Muscle layer of duodenum (tissue), 2 donors: Measurements from ENCODE around the gene TMX1.

Source experiments
- H3K27ac ChIP-seq: one replicate; pipeline ENCODE4 v1.7.0; 2013; ENCODE audit warnings: mild to moderate bottlenecking, low read length
- H3K27me3 ChIP-seq: one replicate; pipeline ENCODE4 v1.7.0; 2013; ENCODE audit warnings: low read depth, mild to moderate bottlenecking, control low read depth, low read length
- H3K36me3 ChIP-seq, 2 donors: one replicate each; pipeline ENCODE4 v1.7.0; 2013; ENCODE audit warnings: low read length in 2 of 2, control low read depth in 1 of 2, mild to moderate bottlenecking in 1 of 2; ENCODE audit not compliant: insufficient read depth in 2 of 2, control insufficient read depth in 1 of 2
- H3K4me1 ChIP-seq, 2 donors: one replicate each; pipeline ENCODE4 v1.7.0; 2013; ENCODE audit warnings: low read length in 2 of 2, mild to moderate bottlenecking in 2 of 2, control low read depth in 1 of 2, moderate library complexity in 1 of 2; ENCODE audit not compliant: insufficient read depth in 2 of 2, control insufficient read depth in 1 of 2
- H3K4me3 ChIP-seq, 2 donors: one replicate each; pipeline ENCODE4 v1.7.0; 2013; ENCODE audit warnings: low read length in 2 of 2, low read depth in 1 of 2, mild to moderate bottlenecking in 1 of 2
- H3K9me3 ChIP-seq, 2 donors: one replicate each; pipeline ENCODE4 v1.7.0; 2013; ENCODE audit warnings: low read length in 2 of 2, control low read depth in 1 of 2, mild to moderate bottlenecking in 1 of 2; ENCODE audit not compliant: control insufficient read depth in 1 of 2
- donor health status: healthy.

Gene TMX1

GRCh38 chr14:51246032-51246431 is 6.0 kb downstream of the TMX1 start:
- H3K27me3 ChIP-seq: no peaks in the 10 kb centered on the region
- peaks cover 26 to 31% of the 10 kb centered on the region in 2 donors for H3K36me3 ChIP-seq
- H3K27ac ChIP-seq: no peak overlapping the region
- peaks cover 0 to 17% of the 10 kb centered on the region in 2 donors for H3K4me1 ChIP-seq
- H3K4me3 ChIP-seq: no peak overlapping the region
- H3K9me3 ChIP-seq: no peaks in the 10 kb centered on the region

GRCh38 chr14:51248016-51248987 is 8.3 kb downstream of the TMX1 start:
- H3K9me3 ChIP-seq: no peaks in the 10 kb centered on the region
- peaks cover 40 to 44% of the 10 kb centered on the region in 2 donors for H3K36me3 ChIP-seq
- no peak overlapping the region for H3K27ac ChIP-seq
- no peaks in the 10 kb centered on the region for H3K4me1 ChIP-seq
- H3K4me3 ChIP-seq: no peak overlapping the region
- no peaks in the 10 kb centered on the region for H3K27me3 ChIP-seq

DNA sequence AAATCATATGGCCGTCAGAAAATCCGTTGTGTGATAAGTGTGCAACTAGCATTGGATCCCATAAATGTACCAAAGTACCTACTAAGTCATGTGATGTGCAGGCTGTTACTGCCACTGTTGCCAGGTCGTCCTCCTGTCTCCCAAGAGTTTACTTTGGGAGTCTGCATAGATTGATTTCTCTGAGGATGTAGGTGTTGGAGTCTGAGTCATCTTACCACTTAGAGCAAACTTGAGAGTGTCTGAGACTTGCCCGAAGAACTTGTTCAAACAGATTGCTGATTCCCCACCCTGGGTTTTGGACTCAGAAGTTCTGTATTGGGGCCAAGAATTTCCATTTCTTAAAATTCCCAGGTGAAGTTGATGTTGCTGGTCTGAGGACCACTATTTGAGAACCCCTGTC is 11.4 kb downstream of the TMX1 start:
- Histone ChIP-seq H3K4me1 (no peaks in the 10 kb centered on the region), H3K36me3 (peaks cover 40 to 42% of the 10 kb centered on the region in 2 donors), H3K27me3 (no peaks in the 10 kb centered on the region), H3K4me3 (no peak overlapping the region), H3K27ac (no peak overlapping the region), H3K9me3 (no peaks in the 10 kb centered on the region)

- H3K4me3 ChIP-seq: no peak overlapping the region
- H3K4me1 ChIP-seq: no peaks in the 10 kb centered on the region
- H3K27me3 ChIP-seq: no peaks in the 10 kb centered on the region
- H3K36me3 ChIP-seq: peaks cover 29 to 37% of the 10 kb centered on the region in 2 donors
- no peak overlapping the region for H3K27ac ChIP-seq
- H3K9me3 ChIP-seq: no peaks in the 10 kb centered on the region
These were observed 13.8 kb downstream of the TMX1 start for GRCh38 chr14:51253880-51254279.

- Histone ChIP-seq H3K9me3 (no peaks in the 10 kb centered on the region), H3K27ac (no peak overlapping the region), H3K4me1 (no peaks in the 10 kb centered on the region), H3K4me3 (no peak overlapping the region), H3K27me3 (no peaks in the 10 kb centered on the region), H3K36me3 (peaks cover 6 to 14% of the 10 kb centered on the region in 2 donors)
These were observed 18.2 kb downstream of the TMX1 start for GRCh38 chr14:51258280-51258679.

DNA sequence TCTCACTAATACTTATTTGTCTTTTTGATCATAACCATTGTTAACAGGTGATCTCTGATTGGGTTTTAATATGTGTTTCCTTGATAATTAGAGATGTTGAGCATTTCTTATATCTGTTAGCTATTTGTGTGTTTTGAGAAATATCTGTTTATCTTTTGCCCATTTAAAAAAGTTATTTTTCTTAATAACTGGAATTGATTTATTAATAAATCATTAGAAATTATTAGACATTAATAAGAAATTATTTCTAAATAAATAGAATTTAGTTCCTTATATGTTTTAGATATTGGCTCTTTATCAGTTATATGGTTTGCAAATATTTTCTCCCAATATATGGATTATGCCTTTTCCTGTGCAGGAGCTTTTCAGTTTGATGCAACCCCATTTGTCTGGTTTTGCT is 18.7 kb downstream of the TMX1 start:
- peaks cover under 1 to 11% of the 10 kb centered on the region in 2 donors for H3K36me3 ChIP-seq
- no peaks in the 10 kb centered on the region for H3K27me3 ChIP-seq
- H3K4me1 ChIP-seq: no peaks in the 10 kb centered on the region
- no peak overlapping the region for H3K27ac ChIP-seq
- no peak overlapping the region for H3K4me3 ChIP-seq
- no peaks in the 10 kb centered on the region for H3K9me3 ChIP-seq

DNA sequence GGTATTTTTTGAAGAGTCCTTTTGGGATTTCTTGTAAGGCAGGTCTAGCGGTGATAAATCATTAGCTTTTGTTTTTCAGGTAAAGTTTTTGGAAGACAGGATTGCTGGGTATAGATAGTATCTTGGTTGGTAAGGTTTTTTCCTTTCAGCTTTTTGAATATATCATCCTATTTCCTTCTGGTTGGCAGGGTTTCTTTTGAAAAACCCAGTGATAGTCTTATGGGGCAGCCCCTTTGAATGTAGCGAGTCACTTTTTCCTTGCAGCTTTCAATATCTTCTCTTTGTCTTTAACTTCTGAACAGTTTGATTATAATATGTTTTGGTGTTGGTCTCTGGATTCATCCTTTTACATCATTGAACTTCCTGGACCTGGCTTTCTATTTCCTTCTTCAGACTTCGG is 20.2 kb downstream of the TMX1 start:
- Histone ChIP-seq H3K9me3 (no peaks in the 10 kb centered on the region), H3K27ac (no peak overlapping the region), H3K4me1 (peaks cover 0 to 4% of the 10 kb centered on the region in 2 donors), H3K36me3 (peaks cover 0 to 11% of the 10 kb centered on the region in 2 donors), H3K4me3 (no peak overlapping the region), H3K27me3 (no peaks in the 10 kb centered on the region)

DNA sequence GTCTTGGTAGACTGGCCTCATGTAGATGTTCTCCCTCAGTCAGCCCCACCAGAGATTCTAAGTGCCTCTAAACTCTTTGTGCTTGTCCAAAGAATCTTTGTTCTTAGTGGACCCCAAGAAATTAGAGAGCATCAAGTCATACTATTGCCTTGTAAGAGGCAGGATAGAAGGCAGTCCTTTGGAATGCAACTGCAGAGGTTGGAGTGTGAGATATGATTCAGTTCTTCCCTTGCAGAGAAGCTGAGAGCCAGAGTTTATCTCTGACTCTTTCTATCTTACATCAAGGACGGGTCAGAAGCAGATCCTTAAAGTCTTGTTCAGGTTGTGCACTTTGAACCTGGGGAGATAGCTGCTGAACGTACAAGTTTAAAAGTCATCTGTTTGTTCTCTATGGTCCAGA is 21.1 kb downstream of the TMX1 start:
- no peaks in the 10 kb centered on the region for H3K27me3 ChIP-seq
- H3K9me3 ChIP-seq: no peaks in the 10 kb centered on the region
- peaks cover 0 to 10% of the 10 kb centered on the region in 2 donors for H3K36me3 ChIP-seq
- H3K27ac ChIP-seq: no peak overlapping the region
- H3K4me1 ChIP-seq: peaks cover 0 to 11% of the 10 kb centered on the region in 2 donors
- no peak overlapping the region for H3K4me3 ChIP-seq

- H3K9me3 ChIP-seq: no peaks in the 10 kb centered on the region
- no peak overlapping the region for H3K4me3 ChIP-seq
- H3K27ac ChIP-seq: no peak overlapping the region
- peaks cover 0 to 14% of the 10 kb centered on the region in 2 donors for H3K4me1 ChIP-seq
- H3K27me3 ChIP-seq: no peaks in the 10 kb centered on the region
- peaks cover 0 to 7% of the 10 kb centered on the region in 2 donors for H3K36me3 ChIP-seq
These were observed 22.8 kb downstream of the TMX1 start for GRCh38 chr14:51262868-51263267.

GRCh38 chr14:51269634-51270033 is 29.6 kb downstream of the TMX1 start:
- Histone ChIP-seq H3K36me3 (no peaks in the 10 kb centered on the region), H3K27me3 (no peaks in the 10 kb centered on the region), H3K4me3 (no peak overlapping the region), H3K4me1 (peaks cover 0 to 14% of the 10 kb centered on the region in 2 donors), H3K27ac (no peak overlapping the region), H3K9me3 (no peaks in the 10 kb centered on the region)

DNA sequence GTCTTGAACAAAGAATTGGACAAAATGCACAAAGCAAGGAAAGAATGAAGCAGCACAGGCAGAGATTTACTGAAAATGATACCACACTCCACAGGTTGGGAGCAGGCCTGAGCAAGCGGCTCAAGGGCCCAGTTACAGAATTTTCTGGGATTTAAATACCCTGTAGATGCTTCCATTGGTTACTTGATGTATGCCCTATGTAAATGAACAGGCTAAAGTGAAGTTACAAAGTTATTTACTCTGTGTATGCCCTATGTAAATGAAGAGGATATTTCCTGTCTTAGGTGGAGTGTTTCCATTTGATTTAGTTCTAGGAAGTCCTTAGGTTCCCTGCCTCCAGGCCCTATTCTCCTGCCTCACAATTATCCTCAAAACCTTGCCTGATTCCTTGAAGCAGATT is 36.6 kb downstream of the TMX1 start:
- Histone ChIP-seq H3K27ac (no peak overlapping the region), H3K4me1 (no peaks in the 10 kb centered on the region), H3K27me3 (no peaks in the 10 kb centered on the region), H3K36me3 (no peaks in the 10 kb centered on the region), H3K9me3 (no peaks in the 10 kb centered on the region), H3K4me3 (no peak overlapping the region)
